Kidney epithelial cell (primary cell): Measurements from ENCODE around the gene BRD1. TPM values are rescaled to one million over a fixed set of nuclear protein-coding genes. Genes with fewer than 3 reads are reported as not detected.

Source experiments
- DNase-seq: peaks from one replicate; pipeline ENCODE4 v3.0.0-alpha.2; 2010; ENCODE audit warnings: low read depth
- H3K27me3 ChIP-seq: 2 replicates; pipeline ENCODE4 v1.6.0; 2011; ENCODE audit warnings: low read length; ENCODE audit not compliant: control insufficient read depth, insufficient read depth
- H3K36me3 ChIP-seq: 2 replicates; pipeline ENCODE4 v1.5.1; 2011; ENCODE audit warnings: low read length; ENCODE audit not compliant: control insufficient read depth, insufficient read depth
- H3K4me3 ChIP-seq: 2 replicates; pipeline ENCODE4 v1.5.1; 2011; ENCODE audit warnings: low read depth, mild to moderate bottlenecking, control low read depth, low read length
- CTCF ChIP-seq: IDR thresholded peaks from 2 replicates; pipeline ENCODE4 v1.5.1; 2011; ENCODE audit warnings: mild to moderate bottlenecking, moderate library complexity, low read length, control low read depth, inconsistent platforms; ENCODE audit not compliant: insufficient read depth, poor library complexity, severe bottlenecking
- total RNA-seq: library from RNA; depleted of rRNA; stranded (reverse); fragments of >200 nt; gene quantifications from 2 replicates; pipeline ENCODE4 v1.2.3, GENCODE V29; 2015

The BRD1 gene
- total RNA-seq, 1 donor from 2014 or later: 37.2 TPM

DNA sequence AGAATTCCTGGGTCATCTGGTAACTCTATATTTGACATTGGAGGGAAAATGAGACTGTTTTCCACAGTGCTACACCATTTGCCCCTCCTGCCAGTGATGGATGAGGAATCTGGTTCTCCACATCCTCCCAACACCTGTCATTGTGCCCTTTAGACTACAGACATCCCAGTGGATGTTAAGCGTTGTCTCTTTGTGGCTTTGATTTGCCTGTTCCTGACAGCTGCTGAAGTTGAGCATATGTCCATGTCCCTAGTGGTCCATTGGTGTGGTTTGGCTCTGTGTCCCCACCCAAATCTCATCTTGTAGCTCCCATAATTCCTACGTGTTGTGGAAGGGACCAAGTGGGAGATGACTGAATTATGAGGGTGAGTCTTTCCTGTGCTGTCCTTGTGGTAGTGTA, 88.5 kb downstream of the BRD1 start:
- no peaks in the 10 kb centered on the region for H3K27me3 ChIP-seq
- no peak for TF ChIP-seq CTCF
- H3K4me3 ChIP-seq: no peak overlapping the region
- DNase-seq: no peak
- no peaks in the 10 kb centered on the region for H3K36me3 ChIP-seq

- TF ChIP-seq CTCF: no peak
- Histone ChIP-seq H3K27me3 (no peaks in the 10 kb centered on the region), H3K4me3 (no peak overlapping the region), H3K36me3 (no peaks in the 10 kb centered on the region)
- DNase-seq: no peak
Measured at GRCh38 chr22:49738566-49738965, 89.1 kb downstream of the BRD1 start.

DNA sequence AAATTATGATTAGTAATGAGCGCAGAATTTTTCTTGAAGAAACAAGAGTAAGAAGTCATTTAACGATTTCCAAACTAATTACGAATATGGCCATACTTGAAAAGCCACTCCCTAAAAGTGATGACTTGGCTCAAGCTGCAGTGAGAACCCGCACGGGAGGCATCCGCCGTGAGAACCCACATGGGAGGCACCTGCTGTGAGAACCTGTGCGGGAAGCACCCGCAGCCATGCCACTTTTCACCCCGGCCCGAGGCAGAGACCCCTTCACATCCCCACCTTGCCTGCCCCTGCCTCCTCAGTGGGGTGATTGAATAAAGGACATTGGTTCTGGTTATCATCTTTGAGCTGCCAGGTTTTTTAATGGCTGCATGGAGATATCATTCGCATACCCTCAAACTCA, 89.7 kb downstream of the BRD1 start:
- no peaks in the 10 kb centered on the region for H3K27me3 ChIP-seq
- TF ChIP-seq CTCF: no peak
- no peak for DNase-seq
- no peak overlapping the region for H3K4me3 ChIP-seq
- no peaks in the 10 kb centered on the region for H3K36me3 ChIP-seq

- Histone ChIP-seq H3K4me3 (no peak overlapping the region), H3K27me3 (no peaks in the 10 kb centered on the region), H3K36me3 (no peaks in the 10 kb centered on the region)
- TF ChIP-seq CTCF: no peak
- no peak for DNase-seq
Measured at GRCh38 chr22:49737101-49737551, 90.5 kb downstream of the BRD1 start.

DNA sequence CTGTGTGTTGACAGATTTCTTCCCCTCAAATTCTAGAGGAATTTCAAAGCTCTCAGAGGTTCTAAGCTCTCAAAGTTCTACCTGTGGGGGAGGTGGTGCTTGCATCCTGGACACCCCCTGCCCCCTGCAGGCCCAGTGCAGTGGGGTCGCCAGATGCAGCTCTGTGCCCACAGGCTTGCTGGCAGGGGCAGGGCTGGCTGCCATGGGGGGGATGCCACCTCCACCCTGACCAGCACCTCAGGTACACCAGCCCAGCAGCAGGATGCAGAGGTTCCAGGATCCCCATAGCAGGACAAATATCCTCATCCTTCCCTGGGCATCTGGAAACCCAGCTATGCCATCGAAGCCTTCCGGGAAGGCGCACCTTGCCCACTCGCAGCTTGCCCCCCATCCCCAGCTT, 91.1 kb downstream of the BRD1 start:
- Histone ChIP-seq H3K27me3 (no peaks in the 10 kb centered on the region), H3K4me3 (no peak overlapping the region), H3K36me3 (no peaks in the 10 kb centered on the region)
- no peak for DNase-seq
- no peak for TF ChIP-seq CTCF

DNA sequence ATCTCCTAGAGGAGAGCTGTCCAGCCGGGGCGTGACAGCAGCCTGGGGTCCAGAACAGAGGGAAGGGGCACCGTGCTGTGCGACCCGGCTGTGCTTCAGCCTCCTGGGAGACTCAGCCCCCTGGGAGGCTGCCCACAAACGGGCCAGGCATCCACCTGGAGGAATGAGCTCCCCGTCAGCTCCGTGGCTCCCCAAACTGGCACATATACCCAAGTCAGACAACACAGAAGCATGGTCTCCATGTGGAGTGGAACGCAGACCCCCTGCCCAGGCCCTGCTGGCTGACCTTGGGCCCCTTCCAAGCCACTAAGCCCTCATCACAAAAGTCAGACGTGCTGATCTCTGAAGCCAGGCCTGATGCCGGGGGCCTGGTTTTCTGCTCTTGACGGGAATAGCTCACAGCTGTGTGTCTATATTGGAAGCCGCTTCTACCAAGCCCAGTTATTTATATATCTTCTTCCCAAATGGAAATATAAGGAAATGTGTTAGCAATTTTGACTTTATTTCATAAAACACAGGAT, 91.7 kb downstream of the BRD1 start:
- no peak overlapping the region for H3K4me3 ChIP-seq
- no peaks in the 10 kb centered on the region for H3K27me3 ChIP-seq
- no peaks in the 10 kb centered on the region for H3K36me3 ChIP-seq
- DNase-seq: no peak
- no peak for TF ChIP-seq CTCF
